Activated CD4-positive, CD25-positive, alpha-beta regulatory T cell treated with anti-CD3 and anti-CD28 coated beads, Interleukin-2, amount 50 U/mL, for 16 hours (primary cell): ENCODE measurements around the gene NUP50.

Source experiments
- DNase-seq: peaks from one replicate; pipeline ENCODE4 v3.0.0-alpha.2; 2020; ENCODE audit warnings: low read depth, low spot score

Gene NUP50

GRCh38 chr22:45163451-45164269 is at the start of gene NUP50:
TSS of gene NUP50 (plus strand) at chr22:45163925. CDS start at chr22:45168178, 4,253 bp downstream.
- peak; percentile 91 for DNase-seq

- DNase-seq, result no peak
These were observed 43.3 kb upstream of the NUP50 start for GRCh38 chr22:45120440-45120839.

GRCh38 chr22:45120931-45121330 is 42.8 kb upstream of the NUP50 start:
- DNase-seq, result no peak

GRCh38 chr22:45124176-45124847 is 39.4 kb upstream of the NUP50 start:
- DNase-seq, result no peak

- DNase-seq, result no peak
These were observed 38.5 kb upstream of the NUP50 start for GRCh38 chr22:45125188-45125587.

GRCh38 chr22:45127866-45128265 is 35.9 kb upstream of the NUP50 start:
- DNase-seq, result no peak

GRCh38 chr22:45129703-45130524 is 33.8 kb upstream of the NUP50 start:
- DNase-seq, result no peak

GRCh38 chr22:45130891-45131290 is 32.8 kb upstream of the NUP50 start:
- DNase-seq, result no peak

- no peak for DNase-seq
These were observed 32.0 kb upstream of the NUP50 start for GRCh38 chr22:45131749-45132148.

- no peak for DNase-seq
These were observed 29.4 kb upstream of the NUP50 start for GRCh38 chr22:45134313-45134712.

GRCh38 chr22:45136594-45136993 is 27.1 kb upstream of the NUP50 start:
- DNase-seq, result no peak

GRCh38 chr22:45139693-45140092 is 24.0 kb upstream of the NUP50 start:
- no peak for DNase-seq

GRCh38 chr22:45142376-45142775 is 21.3 kb upstream of the NUP50 start:
- DNase-seq, result no peak

- no peak for DNase-seq
These were observed 18.8 kb upstream of the NUP50 start for GRCh38 chr22:45144916-45145315.

- no peak for DNase-seq
These were observed 14.1 kb upstream of the NUP50 start for GRCh38 chr22:45149671-45150070.

- no peak for DNase-seq
These were observed 13.6 kb upstream of the NUP50 start for GRCh38 chr22:45150139-45150538.

GRCh38 chr22:45151503-45151902 is 12.2 kb upstream of the NUP50 start:
- DNase-seq, result no peak

GRCh38 chr22:45154383-45154782 is 9.3 kb upstream of the NUP50 start:
- no peak for DNase-seq

- no peak for DNase-seq
These were observed 8.5 kb upstream of the NUP50 start for GRCh38 chr22:45155050-45155840.

- no peak for DNase-seq
These were observed 5.8 kb upstream of the NUP50 start for GRCh38 chr22:45157907-45158306.

GRCh38 chr22:45159652-45160462 is 3.9 kb upstream of the NUP50 start:
- DNase-seq, result no peak
